ENCODE results near the gene FAM47C.

GRCh38 chrX:36986231-36986630 lies 21.9 kb upstream of the FAM47C start:
- no peak for TF ChIP-seq CTCF (IDR thresholded peaks at IDR 0.05; ENCODE audit: low read length)
- no peak for TF ChIP-seq EZH2 (optimal IDR thresholded peaks at IDR 0.05; ENCODE audit: low read depth, low read length)

Data from MM.1S (cell line).